BJ (cell line): Measurements from ENCODE around the gene SORCS3. TPM values are rescaled to one million over a fixed set of nuclear protein-coding genes. Genes with fewer than 3 reads are reported as not detected.

ENCODE experiments used
- CTCF ChIA-PET: fragments of 350-600 bp; formaldehyde crosslinking; extraction: SDS; loops from one replicate; lab custom pipeline; 2021; ENCODE audit warnings: antibody characterized with exemption, inconsistent platforms; lab: Yijun Ruan, JAX
- POLR2A ChIA-PET: fragments of 300-600 bp; sonication (Branson Sonifier 250); formaldehyde crosslinking; extraction: SDS; loops from one replicate; lab custom pipeline; 2021; ENCODE audit warnings: antibody characterized with exemption; lab: Charles Lee
- DNase-seq: peaks from one replicate; pipeline ENCODE4 v3.0.0-alpha.2; 2011; ENCODE audit warnings: low read depth
- H3K27me3 ChIP-seq: 2 replicates; pipeline ENCODE4 v1.6.0; 2011; ENCODE audit warnings: low read length; ENCODE audit not compliant: control insufficient read depth, insufficient read depth
- H3K36me3 ChIP-seq: 2 replicates; pipeline ENCODE4 v1.5.1; 2011; ENCODE audit warnings: low read length; ENCODE audit not compliant: control insufficient read depth, insufficient read depth
- H3K4me3 ChIP-seq: 2 replicates; pipeline ENCODE4 v1.5.1; 2011; ENCODE audit warnings: low read depth, mild to moderate bottlenecking, control low read depth, low read length
- polyA plus RNA-seq: library from polyadenylated mRNA; depleted of rRNA; stranded (reverse); fragments of >200 nt; gene quantifications from 2 replicates; pipeline ENCODE4 v1.2.3, GENCODE V29; 2011
- TF ChIP-seq, protein P1 (sequence below): IDR thresholded peaks from 2 replicates; pipeline ENCODE4 v1.5.1; 2011; ENCODE audit warnings: low read depth, mild to moderate bottlenecking, control low read depth, inconsistent platforms, low read length, moderate library complexity; ENCODE audit not compliant: insufficient read depth

Gene SORCS3
- polyA plus RNA-seq, 1 experiment: not detected

DNA sequence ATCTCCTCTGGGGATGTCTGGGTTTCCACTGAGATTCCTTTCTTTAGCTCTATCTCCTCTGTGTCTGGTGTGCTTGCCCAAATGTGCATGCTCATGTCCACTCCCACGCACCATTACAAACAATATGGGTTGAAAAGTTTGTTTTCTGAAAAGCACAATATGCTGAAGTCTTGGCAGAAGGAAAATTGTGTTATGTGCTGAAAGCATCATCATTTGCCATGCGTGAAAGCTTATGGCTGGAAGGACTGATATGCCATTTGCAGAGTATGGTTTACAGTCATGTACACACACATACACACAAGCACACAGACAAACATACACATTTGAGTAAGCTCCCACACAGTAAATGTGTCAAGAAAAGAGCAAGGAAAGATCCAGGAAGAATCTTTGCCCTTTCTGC is 231.6 kb downstream of the SORCS3 start:
- Histone ChIP-seq H3K36me3 (no peaks in the 10 kb centered on the region), H3K27me3 (no peaks in the 10 kb centered on the region), H3K4me3 (no peak overlapping the region)
- TF ChIP-seq, protein P1, sequence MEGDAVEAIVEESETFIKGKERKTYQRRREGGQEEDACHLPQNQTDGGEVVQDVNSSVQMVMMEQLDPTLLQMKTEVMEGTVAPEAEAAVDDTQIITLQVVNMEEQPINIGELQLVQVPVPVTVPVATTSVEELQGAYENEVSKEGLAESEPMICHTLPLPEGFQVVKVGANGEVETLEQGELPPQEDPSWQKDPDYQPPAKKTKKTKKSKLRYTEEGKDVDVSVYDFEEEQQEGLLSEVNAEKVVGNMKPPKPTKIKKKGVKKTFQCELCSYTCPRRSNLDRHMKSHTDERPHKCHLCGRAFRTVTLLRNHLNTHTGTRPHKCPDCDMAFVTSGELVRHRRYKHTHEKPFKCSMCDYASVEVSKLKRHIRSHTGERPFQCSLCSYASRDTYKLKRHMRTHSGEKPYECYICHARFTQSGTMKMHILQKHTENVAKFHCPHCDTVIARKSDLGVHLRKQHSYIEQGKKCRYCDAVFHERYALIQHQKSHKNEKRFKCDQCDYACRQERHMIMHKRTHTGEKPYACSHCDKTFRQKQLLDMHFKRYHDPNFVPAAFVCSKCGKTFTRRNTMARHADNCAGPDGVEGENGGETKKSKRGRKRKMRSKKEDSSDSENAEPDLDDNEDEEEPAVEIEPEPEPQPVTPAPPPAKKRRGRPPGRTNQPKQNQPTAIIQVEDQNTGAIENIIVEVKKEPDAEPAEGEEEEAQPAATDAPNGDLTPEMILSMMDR: no peak
- no peak for DNase-seq
- CTCF ChIA-PET: no interaction called here
- POLR2A ChIA-PET: no interaction called here

DNA sequence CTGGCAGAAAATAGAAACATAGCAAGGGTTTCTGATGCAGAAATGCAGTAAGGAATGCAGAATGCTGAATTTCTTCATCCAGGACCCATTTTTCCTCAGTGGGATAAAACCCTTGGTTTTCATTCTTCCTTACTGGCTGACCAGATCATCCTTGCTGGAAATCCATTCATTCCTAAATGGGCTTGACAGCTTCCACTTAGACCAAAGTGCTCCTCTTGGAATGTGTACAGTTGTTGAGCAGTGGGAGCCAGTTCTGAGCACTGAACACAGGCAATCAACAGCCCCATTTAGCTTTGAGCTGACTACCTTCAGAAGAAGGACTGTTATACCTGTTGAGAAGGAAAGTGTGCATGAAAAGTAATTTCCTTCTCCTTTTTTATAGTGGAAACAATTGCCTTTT is 232.1 kb downstream of the SORCS3 start:
- ChIA-PET POLR2A (no interaction called here), CTCF (no interaction called here)
- H3K27me3 ChIP-seq: no peaks in the 10 kb centered on the region
- no peak overlapping the region for H3K4me3 ChIP-seq
- H3K36me3 ChIP-seq: no peaks in the 10 kb centered on the region
- DNase-seq: no peak
- TF ChIP-seq, protein P1: no peak

DNA sequence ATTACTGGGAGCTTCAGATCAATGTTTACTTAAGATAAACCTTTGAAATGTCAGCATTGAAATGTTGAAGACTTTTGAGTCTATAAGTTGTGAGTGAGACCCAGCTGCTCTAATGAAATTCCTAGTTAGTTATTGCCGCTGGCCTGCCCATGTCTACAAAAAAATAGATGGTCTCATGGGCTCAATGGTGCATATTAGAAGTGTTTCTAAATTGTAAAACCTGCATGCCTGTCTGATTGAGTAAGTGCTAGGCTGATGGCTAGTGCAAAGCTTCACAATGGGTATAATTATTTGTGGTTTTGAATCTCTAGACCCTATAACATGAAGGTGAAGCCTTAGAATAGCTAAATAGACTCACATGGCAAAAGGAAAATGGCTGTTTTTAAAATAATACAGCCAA is 234.5 kb downstream of the SORCS3 start:
- Histone ChIP-seq H3K36me3 (no peaks in the 10 kb centered on the region), H3K4me3 (no peak overlapping the region), H3K27me3 (no peaks in the 10 kb centered on the region)
- TF ChIP-seq, protein P1: no peak
- ChIA-PET CTCF (no interaction called here), POLR2A (no interaction called here)
- no peak for DNase-seq

DNA sequence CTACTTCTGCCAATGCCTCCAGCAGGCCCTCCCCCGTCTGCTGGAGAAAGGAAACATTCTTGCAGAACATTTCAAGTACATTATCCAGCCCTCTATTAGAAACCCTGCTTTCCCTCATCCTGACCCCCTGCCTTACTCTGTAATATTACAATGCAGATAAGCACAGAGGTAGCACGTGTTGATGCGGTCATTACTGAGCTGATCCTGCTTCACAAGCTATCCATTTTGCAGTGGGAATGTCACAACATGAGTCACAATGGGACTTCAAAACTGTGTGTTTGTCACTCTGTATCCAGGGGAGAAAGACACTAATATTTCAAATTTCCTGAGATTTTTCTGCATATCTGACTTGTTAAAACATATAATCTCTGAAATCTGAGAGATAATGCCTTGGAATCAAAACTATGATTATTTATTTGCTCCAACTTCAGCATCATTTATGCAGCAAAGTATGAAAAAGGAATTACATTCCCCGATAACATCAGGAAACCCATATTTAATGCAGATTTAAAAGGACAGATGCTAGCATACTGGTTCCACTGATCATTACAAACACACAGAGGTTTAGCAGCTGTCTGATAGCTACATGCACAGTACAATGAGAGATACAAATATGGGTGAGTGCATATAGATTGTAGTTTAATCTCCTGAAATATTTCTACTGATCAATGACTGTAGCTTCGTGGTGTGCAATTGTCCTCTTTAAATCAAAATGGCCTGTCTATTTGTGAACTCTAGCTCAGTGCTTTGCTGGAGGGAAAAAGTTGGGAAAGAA is 239.7 kb downstream of the SORCS3 start:
- ChIA-PET POLR2A (no interaction called here), CTCF (interaction anchor here (0.6 to 1.4 kb wide), 2 partner anchors 12 to 45 kb away, joined by 3 to 4 read pairs; no protein-coding TSS in a partner anchor)
- Histone ChIP-seq H3K36me3 (no peaks in the 10 kb centered on the region), H3K4me3 (no peak overlapping the region), H3K27me3 (no peaks in the 10 kb centered on the region)
- TF ChIP-seq, protein P1: no peak
- no peak for DNase-seq

DNA sequence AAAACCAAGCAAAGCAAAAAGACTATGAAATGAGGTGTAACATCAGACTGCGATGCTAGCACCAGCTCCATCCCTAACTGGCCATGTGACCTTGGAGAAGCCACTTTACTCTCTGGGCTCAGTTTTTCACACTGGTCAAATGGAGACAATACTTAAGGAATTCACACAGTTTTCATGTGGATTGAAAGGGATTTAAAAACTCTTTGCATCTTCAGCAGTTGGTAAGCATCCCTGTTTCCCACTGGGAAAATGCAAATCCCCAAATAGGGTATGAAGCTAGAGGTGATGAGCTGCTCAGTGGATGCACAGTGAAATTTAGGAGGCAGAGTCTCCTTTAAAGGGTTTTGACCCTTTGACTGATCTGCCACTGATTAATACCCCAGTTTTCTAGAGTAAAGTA is 240.7 kb downstream of the SORCS3 start:
- TF ChIP-seq, protein P1: no peak
- Histone ChIP-seq H3K4me3 (no peak overlapping the region), H3K27me3 (no peaks in the 10 kb centered on the region), H3K36me3 (no peaks in the 10 kb centered on the region)
- CTCF ChIA-PET: interaction anchor here (0.6 to 1.4 kb wide), 2 partner anchors 13 to 44 kb away, joined by 3 to 4 read pairs; no protein-coding TSS in a partner anchor
- POLR2A ChIA-PET: no interaction called here
- no peak for DNase-seq
